OCI-LY7 (cell line): ENCODE results near the gene STPG3.

Source experiments
- CTCF ChIP-seq: fragments of 200-600 bp; sonication (generic); conservative IDR thresholded peaks from 2 replicates; pipeline ENCODE4 v1.5.1; 2014; ENCODE audit warnings: mild to moderate bottlenecking, antibody characterized with exemption, low read length, moderate library complexity, mixed read lengths
- EZH2phosphoT487 ChIP-seq: fragments of 200-600 bp; sonication (generic); IDR thresholded peaks from 2 replicates; pipeline ENCODE4 v1.6.1; 2018; ENCODE audit warnings: low read depth, borderline replicate concordance, mild to moderate bottlenecking, mixed run types, antibody characterized with exemption, low read length, moderate library complexity, mixed read lengths

- TF ChIP-seq CTCF = no peak
- TF ChIP-seq EZH2phosphoT487 = no peak
Observed at GRCh38 chr9:137221095-137221505, 30.0 kb upstream of the STPG3 start.
